Stimulated activated CD4-positive, alpha-beta T cell treated with anti-CD3 and anti-CD28 coated beads, TNF-alpha, amount 100 ng/mL, for 24 hours (primary cell): ENCODE measurements around the gene GTSE1.
A peak's percentile ranks its signal among the peaks of the same experiment; 100 is the strongest.
"Not testable (repeated sequence)": the region's sequence is repeated elsewhere in the genome, so short reads cannot be mapped to it uniquely, and the experiment has no call there.

Experiments used
- DNase-seq, 3 experiments: peaks; one replicate each; pipeline ENCODE4 v3.0.0-alpha.2; 2020; ENCODE audit warnings: low read depth in 3 of 3

Gene GTSE1

DNA sequence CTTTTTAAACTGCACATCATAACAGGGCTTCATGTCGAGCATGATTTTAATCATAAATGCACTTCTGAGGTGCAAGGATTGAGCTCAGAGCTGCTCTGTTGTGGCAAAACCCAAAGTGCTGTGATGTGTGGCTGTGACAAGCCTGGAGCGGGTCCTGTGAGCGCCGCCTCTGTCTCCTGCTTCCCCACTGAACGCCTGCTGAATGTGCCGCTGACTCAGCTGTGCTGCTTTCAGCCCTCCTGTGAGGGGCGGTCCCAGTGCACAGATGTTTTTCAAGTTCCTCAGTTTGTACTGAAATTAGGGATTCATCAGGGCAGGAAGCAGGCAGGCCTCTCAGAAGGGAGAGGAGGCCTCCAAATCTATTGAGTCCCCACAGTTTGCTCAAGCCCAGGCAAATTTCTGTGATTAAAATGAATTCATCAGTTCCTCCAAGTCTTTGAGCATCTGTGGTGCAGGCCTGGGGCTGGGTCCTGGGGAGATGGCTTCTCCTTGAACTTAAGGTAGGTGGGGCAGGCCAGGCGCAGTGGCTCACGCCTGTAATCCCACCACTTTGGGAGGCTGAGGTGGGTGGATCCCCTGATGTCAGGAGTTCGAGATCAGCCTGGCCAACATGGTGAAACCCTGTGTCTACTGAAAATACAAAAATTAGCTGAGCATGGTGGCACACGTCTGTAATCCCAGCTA is 3.0 kb upstream of the GTSE1 start:
- DNase-seq, result no peak

DNA sequence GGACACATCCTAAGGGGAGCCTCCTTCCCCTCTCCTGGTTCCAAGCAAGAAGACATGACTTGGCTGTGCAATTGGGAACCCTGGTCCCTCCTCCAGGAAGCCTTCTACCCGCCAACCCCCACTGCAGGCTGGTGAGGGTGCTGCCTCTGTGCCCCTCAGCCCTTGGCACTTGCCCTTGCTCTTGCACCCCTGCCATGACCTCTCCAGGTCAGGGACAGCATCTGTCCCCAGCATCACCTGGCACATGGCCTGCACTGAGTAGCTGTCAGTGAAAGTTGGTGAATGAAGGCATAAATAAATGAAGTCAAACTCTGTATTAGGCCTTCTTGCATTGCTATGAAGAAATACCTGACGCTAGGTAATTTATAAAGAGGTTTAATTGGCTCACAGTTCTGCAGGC is 1.9 kb upstream of the GTSE1 start:
- no peak for DNase-seq

DNA sequence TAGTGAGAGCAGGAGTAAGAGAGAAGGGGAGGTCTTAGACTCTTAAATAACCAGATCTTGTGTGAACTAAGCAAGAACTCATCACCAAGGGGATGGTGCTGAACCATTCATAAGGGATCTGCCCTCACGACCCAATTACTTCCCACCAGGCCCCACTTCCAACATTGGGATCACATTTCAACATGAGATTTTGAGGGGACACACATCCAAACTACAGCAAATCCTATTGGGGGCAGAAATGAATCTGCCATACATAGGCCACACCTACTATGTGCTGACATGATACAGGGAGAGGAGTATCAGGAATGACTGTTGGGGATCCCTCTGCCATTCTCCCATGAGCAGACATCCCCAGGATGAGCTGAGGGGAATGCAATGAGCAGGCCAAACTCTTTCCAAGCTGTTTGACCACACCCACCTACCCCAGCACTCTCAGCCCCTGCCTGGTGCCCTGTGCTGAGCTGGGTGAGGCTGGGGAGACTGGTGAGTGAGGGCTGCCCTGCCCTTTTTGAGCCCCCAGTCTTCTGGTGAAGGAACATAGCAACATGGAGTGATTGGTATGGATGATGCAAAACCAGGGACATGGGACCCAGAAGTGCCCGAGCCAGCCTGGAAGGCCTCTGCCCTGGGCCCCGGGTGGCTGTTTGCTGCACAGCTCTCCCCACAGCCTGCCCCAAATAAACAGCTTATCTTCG is 1.2 kb upstream of the GTSE1 start:
- DNase-seq, result no peak

DNA sequence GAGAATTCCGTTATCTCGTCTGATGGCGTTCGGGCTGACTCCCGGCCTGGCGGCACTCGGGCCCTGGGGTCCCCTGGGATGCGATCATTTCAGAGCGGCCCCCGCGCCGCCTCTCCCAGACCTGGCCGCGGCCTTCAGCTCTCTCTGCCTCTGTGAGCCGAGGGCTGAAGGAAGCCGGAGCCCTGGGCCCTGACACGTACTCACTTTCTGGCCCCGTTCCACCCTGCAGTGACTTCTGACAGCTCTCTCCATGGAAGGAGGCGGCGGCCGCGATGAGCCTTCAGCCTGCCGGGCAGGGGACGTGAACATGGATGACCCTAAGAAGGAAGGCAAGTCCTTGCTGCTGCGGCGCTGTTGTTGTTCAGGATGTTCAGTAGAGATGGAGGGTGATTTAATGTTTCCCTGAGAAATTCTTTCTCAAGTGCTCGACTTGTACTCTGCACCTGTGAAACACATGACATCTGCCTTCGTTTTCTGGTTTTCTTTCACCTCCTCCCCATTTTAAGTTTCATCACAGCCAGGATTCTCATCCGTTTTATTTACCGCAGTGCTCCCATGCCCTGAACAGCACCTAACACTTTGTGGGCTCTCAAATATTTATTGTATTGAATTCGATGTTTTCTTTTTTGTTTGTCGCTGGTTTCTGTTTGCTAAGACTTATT is 612 bp downstream of the GTSE1 start:
- DNase-seq, result peak in 1 of 3 experiments; percentile 25

DNA sequence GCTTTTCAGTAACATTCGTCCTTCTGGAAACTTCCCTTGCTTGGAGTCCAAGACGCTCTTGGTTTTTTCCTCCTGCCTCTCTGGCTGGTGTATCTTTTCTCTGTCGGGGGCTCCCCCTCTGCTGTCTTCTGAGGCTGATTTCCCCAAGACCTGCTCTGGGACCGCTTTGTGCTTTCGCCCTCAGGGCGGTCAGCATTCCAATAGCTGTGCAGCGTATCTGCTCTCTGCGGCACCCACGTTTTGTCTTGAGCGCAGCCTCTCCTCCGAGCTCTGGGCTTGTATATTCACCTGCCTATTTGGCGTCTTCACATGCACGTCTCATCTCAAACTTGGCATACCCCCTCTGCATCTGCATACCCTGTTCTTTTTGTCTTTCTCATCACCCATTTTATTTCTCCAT is 2.4 kb downstream of the GTSE1 start:
- no peak for DNase-seq

DNA sequence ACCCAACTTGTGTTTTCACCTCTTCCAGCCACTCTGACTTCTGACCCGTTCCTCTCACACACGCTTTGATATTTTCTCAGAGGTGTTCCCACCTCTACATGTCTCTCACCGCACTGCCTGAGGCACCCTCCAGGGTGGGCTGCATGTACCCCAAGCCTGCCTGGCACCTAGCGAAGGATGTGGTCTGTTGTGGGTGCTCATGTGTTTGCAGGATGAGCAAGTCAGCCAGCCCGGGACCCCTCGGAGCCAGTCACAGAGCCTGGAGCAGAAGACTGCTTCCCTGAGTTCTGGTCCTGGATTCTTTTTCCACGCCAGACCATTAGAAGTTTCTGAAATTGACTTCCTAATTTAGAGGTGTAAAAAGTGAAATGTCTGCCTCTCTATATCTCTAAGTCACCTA is 3.8 kb downstream of the GTSE1 start:
- no peak for DNase-seq

DNA sequence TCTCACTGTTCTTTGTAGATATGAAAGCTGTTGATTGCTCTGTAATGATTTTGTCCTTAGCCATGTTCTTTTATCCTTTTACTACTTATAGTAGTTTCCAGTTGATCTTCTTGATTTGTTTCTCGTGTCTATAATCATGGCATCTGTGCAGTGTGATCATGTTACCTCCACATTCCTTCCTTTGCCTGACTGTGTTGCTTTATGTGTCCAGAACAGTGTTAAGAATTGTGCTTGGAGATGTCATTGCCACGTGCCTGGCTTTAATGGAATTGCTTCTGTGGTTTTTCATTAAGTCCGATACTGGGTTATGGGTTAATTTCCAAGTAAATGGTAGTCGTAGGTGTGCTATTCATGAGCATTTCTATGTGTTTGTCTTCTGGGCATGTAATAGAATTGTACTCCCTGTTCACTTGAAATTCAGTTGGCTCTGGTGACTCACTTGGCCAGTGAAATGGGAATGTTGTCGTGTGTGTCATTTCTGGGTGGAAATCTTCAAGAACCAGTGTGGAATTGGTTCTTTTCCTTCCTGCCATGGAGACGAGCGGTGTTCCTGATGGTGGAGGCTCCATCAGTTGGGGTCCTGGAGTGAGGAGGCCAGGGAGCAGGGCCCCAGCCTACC is 6.8 kb downstream of the GTSE1 start:
- no peak for DNase-seq

DNA sequence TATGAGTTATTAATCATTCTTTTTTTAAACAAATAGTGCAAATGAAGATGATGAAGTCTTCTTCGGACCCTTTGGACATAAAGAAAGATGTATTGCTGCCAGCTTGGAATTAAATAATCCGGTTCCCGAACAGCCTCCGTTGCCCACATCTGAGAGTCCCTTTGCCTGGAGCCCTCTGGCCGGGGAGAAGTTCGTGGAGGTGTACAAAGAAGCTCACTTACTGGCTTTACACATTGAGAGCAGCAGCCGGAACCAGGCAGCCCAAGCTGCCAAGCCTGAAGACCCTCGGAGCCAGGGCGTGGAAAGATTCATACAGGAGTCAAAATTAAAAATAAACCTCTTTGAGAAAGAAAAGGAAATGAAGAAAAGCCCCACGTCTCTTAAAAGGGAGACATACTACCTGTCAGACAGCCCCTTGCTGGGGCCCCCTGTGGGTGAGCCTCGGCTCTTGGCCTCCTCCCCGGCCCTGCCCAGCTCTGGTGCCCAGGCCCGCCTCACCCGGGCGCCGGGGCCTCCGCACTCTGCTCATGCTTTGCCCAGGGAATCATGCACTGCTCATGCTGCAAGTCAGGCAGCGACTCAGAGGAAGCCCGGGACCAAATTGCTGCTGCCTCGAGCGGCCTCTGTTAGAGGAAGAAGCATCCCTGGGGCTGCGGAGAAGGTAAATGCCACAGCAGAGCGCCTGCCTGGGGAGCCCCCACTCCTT is 11.8 kb downstream of the GTSE1 start:
- no peak for DNase-seq

DNA sequence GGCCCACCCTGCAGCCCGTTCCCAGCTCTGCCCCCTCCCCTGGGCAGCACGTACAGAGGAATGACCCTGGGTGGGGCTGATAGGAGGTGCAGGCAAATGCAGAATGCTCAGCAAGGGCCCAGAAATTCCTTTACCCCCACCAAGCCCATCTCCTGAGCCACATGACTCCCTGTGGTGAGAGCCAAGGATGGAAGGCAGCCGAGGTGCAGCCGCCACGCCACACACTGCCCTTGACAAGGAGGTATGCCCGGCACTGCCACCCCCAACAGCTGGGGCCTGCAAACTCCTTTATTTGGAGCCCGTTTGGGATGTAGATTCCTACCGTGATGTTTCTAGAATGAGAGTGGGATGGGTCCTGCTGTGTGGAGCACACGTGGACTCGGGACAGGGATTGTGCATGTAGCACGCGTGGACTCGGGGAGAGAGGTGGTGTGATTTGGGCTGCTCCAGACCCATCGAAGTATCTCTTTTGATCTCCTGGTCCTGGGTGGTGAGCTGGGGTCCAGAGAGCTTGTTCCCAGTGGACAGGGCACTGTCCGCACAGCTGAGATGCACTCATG is 12.9 kb downstream of the GTSE1 start:
- DNase-seq, result no peak

DNA sequence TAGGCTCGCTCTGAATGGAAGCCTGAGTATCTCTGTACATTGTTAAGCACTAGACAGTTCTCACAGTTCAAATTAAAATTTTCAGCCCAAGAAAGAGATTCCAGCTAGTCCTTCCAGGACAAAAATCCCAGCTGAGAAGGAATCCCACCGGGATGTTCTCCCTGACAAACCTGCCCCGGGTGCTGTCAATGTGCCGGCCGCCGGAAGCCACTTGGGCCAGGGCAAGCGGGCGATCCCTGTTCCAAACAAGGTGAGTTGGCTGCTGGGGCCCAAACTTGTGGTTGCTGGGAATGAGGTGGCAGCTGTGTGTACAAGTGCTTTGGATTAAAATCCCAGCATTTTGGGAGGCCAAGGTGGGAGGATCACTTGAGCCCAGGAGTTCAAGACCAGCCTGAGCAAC is 15.4 kb downstream of the GTSE1 start:
- no peak for DNase-seq

DNA sequence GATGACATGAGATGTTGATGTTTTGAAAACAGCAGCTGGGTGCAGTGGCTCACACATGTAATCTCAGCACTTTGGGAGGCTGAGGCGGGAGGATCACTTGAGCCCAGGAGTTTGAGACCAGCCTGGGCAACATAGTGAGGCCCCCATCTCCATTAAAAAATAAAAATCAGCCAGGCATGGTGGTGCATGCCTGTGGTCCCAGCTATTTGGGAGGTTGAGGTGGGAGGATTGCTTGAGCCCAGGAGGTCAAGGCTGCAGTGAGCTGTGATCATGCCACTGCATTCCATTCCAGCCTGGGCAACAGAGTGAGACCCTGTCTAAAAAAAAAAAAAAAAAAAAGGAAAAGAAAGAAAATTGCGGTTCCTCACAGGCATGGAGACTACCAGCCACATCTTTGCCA is 16.2 kb downstream of the GTSE1 start:
- not testable (repeated sequence) for DNase-seq

DNA sequence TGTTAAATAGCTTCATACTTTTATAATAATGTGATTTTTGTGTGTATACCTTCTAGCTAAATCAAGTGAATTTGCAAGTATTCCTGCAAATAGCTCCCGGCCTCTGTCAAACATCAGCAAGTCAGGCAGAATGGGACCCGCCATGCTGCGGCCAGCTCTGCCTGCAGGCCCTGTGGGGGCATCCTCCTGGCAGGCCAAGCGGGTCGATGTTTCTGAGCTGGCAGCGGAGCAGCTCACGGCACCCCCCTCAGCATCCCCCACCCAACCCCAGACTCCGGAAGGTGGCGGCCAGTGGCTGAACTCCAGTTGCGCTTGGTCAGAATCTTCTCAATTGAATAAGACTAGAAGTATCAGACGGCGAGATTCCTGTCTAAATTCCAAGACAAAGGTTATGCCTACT is 19.3 kb downstream of the GTSE1 start:
- no peak for DNase-seq

DNA sequence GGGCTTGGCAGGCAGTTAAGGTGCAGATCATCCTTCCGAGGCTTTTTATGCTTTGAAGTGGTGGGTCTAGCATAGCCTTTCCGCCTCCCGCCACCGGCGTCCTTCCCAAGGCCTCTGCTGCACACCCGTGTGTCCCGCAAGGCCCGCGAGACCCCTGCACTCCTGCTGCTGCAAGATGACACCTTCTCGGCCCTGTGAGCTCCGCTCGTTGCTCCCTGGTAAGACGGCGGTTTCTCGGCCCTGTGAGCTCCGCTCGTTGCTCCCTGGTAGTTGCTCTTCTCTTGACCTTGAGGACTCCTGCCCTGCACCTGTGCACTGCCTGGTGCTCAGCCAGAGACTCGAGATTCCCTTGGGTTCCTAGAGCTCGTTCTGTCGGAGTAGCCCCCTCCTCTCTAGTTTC is 21.0 kb downstream of the GTSE1 start:
- no peak for DNase-seq

DNA sequence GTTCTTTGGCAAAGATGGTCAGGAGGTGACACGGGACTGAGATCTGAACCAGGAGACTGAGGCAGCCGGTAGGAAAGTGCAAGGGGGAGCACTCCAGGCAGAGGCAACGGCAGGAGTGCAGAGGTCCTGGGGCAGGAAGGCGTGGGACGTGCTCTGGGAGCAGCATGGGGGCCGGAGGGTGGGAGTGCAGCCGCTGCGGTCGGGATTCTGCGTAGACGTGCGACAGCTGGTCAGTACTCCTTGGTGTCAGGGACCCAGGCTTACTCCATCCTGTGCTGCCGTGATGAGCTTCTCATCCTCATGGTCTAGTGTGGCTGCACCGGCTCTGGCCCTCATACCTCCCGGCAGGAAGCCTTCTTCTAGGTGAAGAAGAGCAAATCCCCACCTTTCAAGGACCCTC is 21.9 kb downstream of the GTSE1 start:
- no peak for DNase-seq

DNA sequence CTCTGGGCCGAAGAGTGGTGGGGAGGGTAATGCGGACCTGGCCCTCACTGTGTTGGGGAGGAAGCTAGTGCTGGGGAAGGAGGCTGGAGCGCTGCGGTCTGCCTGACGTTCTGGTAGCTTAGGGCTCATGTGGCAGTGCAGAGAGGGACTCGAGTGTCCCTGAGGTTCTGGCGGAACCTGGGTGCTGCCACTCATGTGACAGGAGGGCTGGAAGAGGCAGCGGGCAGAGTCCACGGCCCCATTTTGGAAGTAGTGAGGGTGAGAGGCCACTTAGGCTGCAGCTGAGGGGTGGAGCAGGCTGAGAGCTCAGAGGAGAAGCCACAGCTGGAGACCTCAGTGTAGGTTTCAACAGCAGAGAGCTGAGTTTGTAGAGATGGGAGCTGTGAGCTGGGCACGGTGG is 22.6 kb downstream of the GTSE1 start:
- DNase-seq, result no peak

DNA sequence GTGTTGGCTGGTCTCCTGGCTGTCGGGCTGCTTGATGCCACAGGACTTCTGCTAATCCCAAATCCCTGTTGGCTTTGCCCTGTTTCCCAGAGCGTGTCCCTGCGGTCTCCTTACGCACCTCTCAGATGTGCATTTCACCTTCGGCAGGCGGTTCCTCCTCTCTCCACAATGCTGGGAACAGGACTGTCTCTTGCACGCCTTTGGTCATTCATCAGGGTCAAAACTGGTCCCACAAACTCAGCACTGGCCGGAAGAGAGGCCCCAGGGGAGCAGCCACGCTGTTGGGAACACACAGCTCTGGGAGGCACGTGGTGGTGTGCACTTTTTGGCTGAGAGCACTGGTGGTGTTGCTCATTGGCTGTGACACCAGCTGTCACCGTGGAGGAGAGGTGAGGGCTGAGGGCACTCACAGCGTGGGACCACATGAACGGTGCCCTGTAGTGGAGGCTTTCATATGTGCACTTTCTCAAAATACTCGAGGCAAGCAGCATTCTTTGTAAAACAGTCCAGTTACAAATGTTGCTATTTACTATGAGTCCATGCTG is 23.6 kb downstream of the GTSE1 start:
- DNase-seq, result no peak

DNA sequence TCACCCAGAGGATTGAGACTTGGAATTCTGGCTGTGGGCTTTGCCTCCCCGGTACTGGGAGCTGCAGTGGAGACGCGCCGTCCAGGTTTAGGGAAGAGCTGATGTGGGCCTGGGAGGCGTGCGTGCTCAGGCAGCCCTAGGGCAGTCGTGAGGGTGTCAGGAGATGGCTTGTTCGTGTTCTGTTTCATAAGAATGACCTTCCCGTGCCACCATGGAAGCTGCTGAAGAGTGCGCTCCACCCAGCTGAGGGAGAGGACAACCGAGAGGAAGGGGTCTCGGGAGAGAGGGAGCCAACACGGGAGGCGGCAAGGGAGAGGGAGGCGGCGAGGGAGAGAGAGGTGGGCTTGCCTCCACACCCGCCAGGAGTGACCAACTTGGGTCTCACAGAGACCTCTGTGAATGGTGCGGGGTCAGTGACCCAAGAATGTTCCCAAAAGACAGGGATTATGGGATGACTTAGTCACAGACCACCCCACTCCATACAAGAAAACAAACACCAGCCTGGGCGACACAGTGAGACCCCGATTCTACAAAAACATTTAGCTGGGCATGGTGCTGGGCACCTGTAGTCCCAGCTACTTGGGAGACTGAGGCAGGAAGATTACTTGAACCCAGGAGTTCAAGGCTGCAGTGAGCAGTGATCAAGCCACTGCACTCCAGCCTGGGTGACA is 24.2 kb downstream of the GTSE1 start:
- no peak for DNase-seq

DNA sequence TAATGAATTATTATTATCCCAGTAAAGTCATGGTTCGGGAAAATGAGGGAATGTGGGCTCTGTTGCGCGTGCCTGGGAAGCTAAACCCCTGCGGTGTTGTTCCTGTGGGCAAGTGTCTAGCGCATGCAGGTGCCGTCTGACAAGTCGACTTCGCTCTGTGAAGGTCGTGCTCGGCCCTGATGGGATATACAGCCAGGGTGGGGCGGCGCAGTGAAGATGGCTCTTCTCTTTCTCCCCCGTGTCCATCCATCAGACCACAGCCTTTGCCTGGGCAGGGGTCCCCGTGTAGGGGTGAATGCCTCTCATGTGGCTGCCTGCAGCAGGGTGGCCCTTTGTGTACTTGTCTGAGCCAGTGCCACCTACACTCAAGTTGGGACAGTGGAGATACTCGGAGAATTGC is 26.0 kb downstream of the GTSE1 start:
- DNase-seq, result no peak

DNA sequence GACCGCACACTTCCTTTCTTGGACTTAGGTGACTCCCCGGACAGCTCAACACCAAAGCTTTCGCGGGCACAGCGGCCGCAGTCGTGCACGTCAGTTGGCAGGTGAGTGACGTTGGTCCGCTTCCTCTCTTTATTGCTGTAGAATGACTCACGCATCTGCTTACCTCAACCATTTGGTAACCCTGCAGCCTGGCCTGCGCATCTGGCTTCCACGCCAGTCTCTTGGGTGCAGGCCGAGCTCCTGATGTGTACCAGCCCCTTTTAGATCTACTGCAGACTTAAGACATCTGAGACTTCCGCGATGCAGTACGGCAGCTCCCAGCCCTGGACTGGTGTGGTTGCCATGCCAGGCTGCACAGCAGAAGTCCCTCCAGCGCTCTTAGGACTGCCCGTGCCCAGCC is 26.5 kb downstream of the GTSE1 start:
- DNase-seq, result no peak

DNA sequence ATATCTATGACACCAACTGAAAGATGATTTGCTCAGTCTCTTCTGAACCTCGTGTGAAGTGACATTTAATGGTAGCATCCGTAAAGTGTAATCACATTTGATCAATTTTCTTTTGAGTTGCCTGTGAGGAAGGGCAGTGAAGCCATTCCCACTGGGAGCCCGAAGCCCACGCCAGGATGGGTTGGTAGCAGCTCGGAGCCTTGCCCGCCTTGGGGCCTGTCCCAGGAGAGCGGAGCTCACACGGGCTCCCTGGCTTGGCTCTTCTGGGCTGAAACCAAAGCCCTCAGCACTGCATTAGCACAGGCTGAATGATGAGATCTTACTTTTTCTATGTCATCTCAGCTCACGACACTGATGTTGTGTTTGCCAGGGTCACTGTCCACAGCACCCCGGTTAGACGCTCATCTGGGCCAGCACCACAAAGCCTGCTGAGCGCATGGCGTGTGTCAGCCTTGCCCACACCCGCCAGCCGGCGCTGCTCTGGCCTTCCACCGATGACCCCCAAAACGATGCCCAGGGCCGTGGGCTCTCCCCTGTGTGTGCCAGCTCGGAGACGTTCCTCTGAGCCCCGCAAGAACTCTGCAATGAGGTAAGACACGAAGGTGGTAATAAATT is 29.5 kb downstream of the GTSE1 start:
- DNase-seq, result no peak
